Left lung (tissue), 10 donors: Measurements from ENCODE around the gene NSL1. TPM values are rescaled to one million over a fixed set of nuclear protein-coding genes. Genes with fewer than 3 reads are reported as not detected.
"Not testable (repeated sequence)": the region's sequence is repeated elsewhere in the genome, so short reads cannot be mapped to it uniquely, and the experiment has no call there.

Source experiments
- ATAC-seq: fragments of 200-7000 bp; cut with Tn5 transposase; one replicate; pipeline ENCODE4 v1.9.1; 2020; ENCODE audit warnings: moderate library complexity
- DNase-seq, 4 donors: peaks; one replicate each; pipeline ENCODE4 v3.0.0-alpha.2; 2013 to 2020
- H3K27ac ChIP-seq, 2 donors: fragments of 200-600 bp; sonication (generic) in 1 of 2; one replicate each; pipeline versions ENCODE4 v1.5.0 to v1.8.0; 2020 to 2021
- H3K27me3 ChIP-seq, 2 donors: fragments of 200-600 bp; sonication (generic) in 1 of 2; one replicate each; pipeline versions ENCODE4 v1.5.0 to v1.8.0; 2020 to 2021
- H3K36me3 ChIP-seq, 2 donors: fragments of 200-600 bp; sonication (generic) in 1 of 2; one replicate each; pipeline versions ENCODE4 v1.5.0 to v1.8.0; 2020 to 2021
- H3K4me1 ChIP-seq, 2 donors: fragments of 200-600 bp; one replicate each; pipeline ENCODE4 v1.8.0; 2021
- H3K4me3 ChIP-seq, 2 donors: fragments of 200-600 bp; sonication (generic) in 1 of 2; one replicate each; pipeline versions ENCODE4 v1.5.0 to v1.8.0; 2020 to 2021; ENCODE audit warnings: mild to moderate bottlenecking in 1 of 2
- H3K9me3 ChIP-seq, 2 donors: fragments of 200-600 bp; sonication (generic) in 1 of 2; one replicate each; pipeline versions ENCODE4 v1.5.0 to v1.8.0; 2020 to 2021
- intact Hi-C, 2 donors: fragments of 100-400 bp; cut with DNase I; formaldehyde crosslinking; loops; one replicate each; pipeline versions ENCODE4 v1.11.2 to v1.14.2; 2022
- polyA plus RNA-seq, 6 donors: library from polyadenylated mRNA; unstranded; fragments of 120-200 nt; gene quantifications; one replicate each; pipeline ENCODE4 v1.2.1, GENCODE V29; 2013; ENCODE audit not compliant: insufficient read length in 6 of 6
- total RNA-seq, 2 donors: library from RNA; stranded (reverse); fragmentation: NEBNext Ultra II Directional; extraction: Animal tissue kit (Norgen Biotek cat#: 25700); gene quantifications; one replicate each; pipeline ENCODE4 v1.2.1, GENCODE V29; 2021
- TF ChIP-seq, protein P1 (sequence below), 2 donors: fragments of 200-600 bp; sonication (generic) in 1 of 2; IDR thresholded peaks; one replicate each; pipeline versions ENCODE4 v1.5.0 to v1.8.0; 2021; ENCODE audit warnings: antibody characterized with exemption in 2 of 2
- donor health status: DM: no; HTN: yes; CAD: no.
- donor health status: DM: no; HTN: no; CAD: no.

The NSL1 gene
- total and polyA plus RNA-seq, 8 donors, result 31.1 to 43.7 (median 41.3) TPM

DNA sequence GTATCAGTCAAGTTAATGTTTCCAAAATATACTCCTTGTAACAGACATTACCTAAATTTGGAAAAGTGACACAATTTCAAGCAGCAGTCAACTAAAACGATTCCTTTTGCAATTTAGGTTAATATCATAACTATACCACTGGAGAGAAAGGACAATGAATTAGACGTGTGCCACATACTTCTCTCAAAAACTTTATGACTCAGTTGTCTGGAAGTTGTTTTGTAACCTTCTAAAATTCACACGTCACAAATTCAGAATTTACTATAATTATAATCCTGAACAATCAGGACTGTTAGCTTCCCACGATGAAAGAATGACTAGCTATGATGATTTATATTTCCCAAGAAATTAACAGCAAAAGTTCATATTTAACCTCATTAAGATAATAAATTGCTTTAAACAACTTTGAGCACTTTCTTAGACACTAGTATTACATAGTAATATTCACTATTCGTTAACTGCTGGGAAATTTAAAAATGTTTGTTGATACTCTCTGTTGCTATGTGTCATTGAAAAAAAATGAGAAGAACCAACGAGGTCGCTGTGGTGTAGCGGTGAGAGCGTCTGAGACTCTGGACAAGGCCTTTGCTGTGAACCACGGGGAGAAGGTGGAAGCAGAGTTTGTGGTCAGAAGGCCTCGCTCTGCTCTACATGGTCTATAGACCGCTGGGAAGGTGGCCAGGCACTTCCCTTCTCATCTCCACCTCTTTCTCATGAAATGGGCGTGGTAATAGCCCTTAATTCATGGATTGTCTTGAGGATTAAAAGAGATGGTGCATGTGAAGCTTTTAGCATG lies 64.0 kb downstream of the NSL1 start:
- TF ChIP-seq, protein P1, sequence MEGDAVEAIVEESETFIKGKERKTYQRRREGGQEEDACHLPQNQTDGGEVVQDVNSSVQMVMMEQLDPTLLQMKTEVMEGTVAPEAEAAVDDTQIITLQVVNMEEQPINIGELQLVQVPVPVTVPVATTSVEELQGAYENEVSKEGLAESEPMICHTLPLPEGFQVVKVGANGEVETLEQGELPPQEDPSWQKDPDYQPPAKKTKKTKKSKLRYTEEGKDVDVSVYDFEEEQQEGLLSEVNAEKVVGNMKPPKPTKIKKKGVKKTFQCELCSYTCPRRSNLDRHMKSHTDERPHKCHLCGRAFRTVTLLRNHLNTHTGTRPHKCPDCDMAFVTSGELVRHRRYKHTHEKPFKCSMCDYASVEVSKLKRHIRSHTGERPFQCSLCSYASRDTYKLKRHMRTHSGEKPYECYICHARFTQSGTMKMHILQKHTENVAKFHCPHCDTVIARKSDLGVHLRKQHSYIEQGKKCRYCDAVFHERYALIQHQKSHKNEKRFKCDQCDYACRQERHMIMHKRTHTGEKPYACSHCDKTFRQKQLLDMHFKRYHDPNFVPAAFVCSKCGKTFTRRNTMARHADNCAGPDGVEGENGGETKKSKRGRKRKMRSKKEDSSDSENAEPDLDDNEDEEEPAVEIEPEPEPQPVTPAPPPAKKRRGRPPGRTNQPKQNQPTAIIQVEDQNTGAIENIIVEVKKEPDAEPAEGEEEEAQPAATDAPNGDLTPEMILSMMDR (IDR thresholded peaks at IDR 0.05), result no peak
- Histone ChIP-seq H3K4me3 (no peak overlapping the region), H3K27ac (peak overlapping the region in 1 of 2 donors; percentile 45), H3K9me3 (no peaks in the 10 kb centered on the region), H3K4me1 (peaks cover 0 to 4% of the 10 kb centered on the region in 2 donors), H3K27me3 (no peaks in the 10 kb centered on the region), H3K36me3 (no peaks in the 10 kb centered on the region)
- intact Hi-C loops, result no loop called here
- peak in 1 of 4 donors; percentile 42 for DNase-seq
- ATAC-seq, result peak; percentile 61

DNA sequence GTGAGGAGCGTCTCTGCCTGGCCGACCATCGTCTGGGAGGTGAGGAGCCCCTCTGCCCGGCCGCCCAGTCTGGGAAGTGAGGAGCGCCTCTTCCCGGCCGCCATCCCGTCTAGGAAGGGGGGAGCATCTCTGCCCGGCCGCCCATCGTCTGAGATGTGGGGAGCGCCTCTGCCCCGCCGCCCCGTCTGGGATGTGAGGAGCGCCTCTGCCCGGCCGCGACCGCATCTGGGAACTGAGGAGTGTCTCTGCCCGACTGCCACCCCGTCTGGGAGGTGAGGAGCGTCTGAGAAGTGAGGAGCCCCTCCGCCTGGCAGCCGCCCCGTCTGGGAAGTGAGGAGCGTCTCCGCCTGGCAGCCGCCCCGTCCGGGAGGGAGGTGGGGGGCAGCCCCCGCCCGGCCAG lies 66.9 kb downstream of the NSL1 start:
- H3K27me3 ChIP-seq, H3K36me3 ChIP-seq, ATAC-seq, H3K4me3 ChIP-seq, DNase-seq, intact Hi-C loops, H3K27ac ChIP-seq, H3K9me3 ChIP-seq: not testable (repeated sequence)
- peaks cover 0 to 18% of the 10 kb centered on the region in 2 donors for H3K4me1 ChIP-seq

DNA sequence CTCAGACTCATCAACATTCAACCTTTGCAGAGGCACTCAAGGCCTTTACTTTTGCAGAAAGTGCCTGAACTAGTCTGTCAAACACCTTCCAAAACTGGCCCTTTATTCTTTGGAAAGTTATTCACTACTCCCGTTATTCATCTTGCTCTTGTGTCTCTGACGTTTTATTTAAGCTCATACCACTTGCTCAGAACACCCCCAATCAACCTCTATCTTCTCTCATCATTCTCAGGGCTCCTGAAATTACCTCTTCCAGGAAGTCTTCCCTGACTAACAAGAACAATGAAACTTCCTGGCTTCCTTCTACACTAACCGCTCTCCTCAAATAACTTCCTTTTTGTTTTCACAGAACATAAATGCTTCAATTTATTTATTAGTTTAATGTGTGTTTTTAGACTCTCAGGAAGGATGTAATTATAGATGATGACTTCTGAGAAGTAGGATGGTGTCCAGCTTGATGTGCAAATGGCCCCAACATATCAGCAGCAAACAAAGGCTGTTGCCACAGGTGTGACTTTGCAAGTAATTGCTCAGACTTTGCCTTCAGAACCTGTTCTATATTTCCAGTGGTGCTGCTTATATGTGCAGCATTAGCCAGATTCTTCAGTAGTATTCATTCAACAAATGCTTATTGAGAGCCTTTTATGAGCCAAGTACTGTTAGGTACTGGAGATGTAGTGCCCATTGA lies 69.2 kb downstream of the NSL1 start:
- Histone ChIP-seq H3K27me3 (peaks cover 0 to 5% of the 10 kb centered on the region in 2 donors), H3K4me1 (peaks cover 0 to 18% of the 10 kb centered on the region in 2 donors), H3K36me3 (no peaks in the 10 kb centered on the region), H3K9me3 (no peaks in the 10 kb centered on the region), H3K4me3 (no peak overlapping the region), H3K27ac (no peak overlapping the region)
- no peak for DNase-seq
- TF ChIP-seq, protein P1 (IDR thresholded peaks at IDR 0.05), result no peak
- intact Hi-C loops, result no loop called here
- ATAC-seq, result no peak

DNA sequence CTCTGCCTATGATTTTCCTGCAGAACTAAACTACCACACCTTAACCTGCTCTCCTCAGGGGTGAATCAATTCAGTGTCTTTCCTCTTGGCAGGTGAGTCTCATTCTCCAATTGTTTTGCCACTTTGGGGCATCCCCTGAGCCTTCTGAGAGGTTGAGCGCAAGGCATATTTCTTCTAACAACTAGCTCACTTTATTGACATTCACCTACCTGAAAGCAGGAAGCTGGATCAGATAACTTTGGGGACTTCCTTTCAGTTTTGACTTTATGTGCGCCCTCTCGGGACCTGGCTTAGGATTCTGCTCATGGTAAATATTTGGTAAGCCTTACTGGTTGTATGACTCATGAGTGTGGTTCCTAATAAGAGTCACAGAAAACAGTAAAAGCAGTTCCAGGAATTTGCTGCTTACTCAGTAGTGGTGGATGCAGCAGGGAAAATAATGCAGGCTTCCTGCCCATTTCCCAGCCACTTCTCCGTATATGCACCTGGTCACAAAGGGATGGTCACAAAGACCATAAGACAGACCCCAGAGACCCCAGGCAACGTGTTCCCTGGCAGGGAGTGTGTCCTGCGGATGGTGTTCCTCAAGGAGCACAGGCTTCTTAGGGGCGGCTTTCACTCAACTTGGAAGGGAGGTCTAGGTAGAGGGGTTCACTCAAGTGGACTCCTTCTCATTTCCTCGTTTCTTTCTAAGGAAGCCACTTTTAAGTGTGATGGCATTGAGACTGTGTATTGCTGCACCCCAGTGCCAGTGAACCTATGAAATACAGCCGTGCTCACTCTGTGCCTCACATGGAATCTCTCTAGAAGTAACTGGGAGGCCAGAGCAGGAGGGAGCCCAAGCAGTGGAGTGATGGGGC lies 70.0 kb downstream of the NSL1 start:
- intact Hi-C loops, result no loop called here
- DNase-seq (no peak), ATAC-seq (peak; percentile 87)
- Histone ChIP-seq H3K27me3 (peaks cover 4 to 13% of the 10 kb centered on the region in 2 donors), H3K9me3 (no peaks in the 10 kb centered on the region), H3K36me3 (no peaks in the 10 kb centered on the region), H3K27ac (no peak overlapping the region), H3K4me3 (no peak overlapping the region), H3K4me1 (peaks cover 0 to 18% of the 10 kb centered on the region in 2 donors)
- TF ChIP-seq, protein P1 (IDR thresholded peaks at IDR 0.05), result no peak

DNA sequence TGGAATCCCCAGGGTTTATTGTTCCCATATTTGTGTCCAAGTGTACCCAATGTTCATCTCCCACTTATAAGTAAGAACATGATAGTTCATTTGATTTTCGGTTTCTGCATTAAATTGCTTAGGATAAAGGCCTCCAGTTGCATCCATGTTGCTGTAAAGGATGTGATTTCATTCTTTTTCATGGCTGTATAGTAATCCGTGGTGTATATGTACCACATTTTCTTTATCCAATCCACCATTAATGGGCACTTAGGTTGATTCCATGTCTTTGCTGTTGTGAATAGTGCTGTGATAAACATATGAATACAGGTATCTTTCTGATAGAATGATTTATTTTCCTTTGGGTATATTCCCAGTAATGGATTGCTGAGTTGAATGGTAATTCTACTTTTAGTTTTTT lies 71.9 kb downstream of the NSL1 start:
- ATAC-seq (no peak), DNase-seq (no peak)
- H3K36me3 ChIP-seq, result no peaks in the 10 kb centered on the region
- no peaks in the 10 kb centered on the region for H3K9me3 ChIP-seq
- TF ChIP-seq, protein P1 (IDR thresholded peaks at IDR 0.05), result no peak
- intact Hi-C loops, result no loop called here
- no peak overlapping the region for H3K4me3 ChIP-seq
- H3K4me1 ChIP-seq, result peaks cover 0 to 18% of the 10 kb centered on the region in 2 donors
- no peak overlapping the region for H3K27ac ChIP-seq
- H3K27me3 ChIP-seq, result peaks cover 4 to 13% of the 10 kb centered on the region in 2 donors
